Upper lobe of right lung (tissue), 1 donor: ENCODE results near the gene CLCN5. TPM values are rescaled to one million over a fixed set of nuclear protein-coding genes. Genes with fewer than 3 reads are reported as not detected.

ENCODE experiments used
- ATAC-seq: fragments of 200-7000 bp; cut with Tn5 transposase; one replicate; pipeline ENCODE4 v1.9.1; 2020; ENCODE audit warnings: mild to moderate bottlenecking, moderate library complexity
- DNase-seq: peaks from one replicate; pipeline ENCODE4 v3.0.0-alpha.2; 2020
- H3K27ac ChIP-seq: fragments of 200-600 bp; one replicate; pipeline ENCODE4 v1.8.0; 2022
- H3K27me3 ChIP-seq: fragments of 200-600 bp; one replicate; pipeline ENCODE4 v1.8.0; 2022; ENCODE audit warnings: mild to moderate bottlenecking
- H3K36me3 ChIP-seq: fragments of 200-600 bp; one replicate; pipeline ENCODE4 v1.8.0; 2022
- H3K4me1 ChIP-seq: fragments of 200-600 bp; one replicate; pipeline ENCODE4 v1.8.0; 2022
- H3K4me3 ChIP-seq: fragments of 200-600 bp; one replicate; pipeline ENCODE4 v1.8.0; 2022; ENCODE audit warnings: mild to moderate bottlenecking
- H3K9me3 ChIP-seq: fragments of 200-600 bp; one replicate; pipeline ENCODE4 v1.8.0; 2022
- intact Hi-C: fragments of 100-400 bp; cut with DNase I; formaldehyde crosslinking; loops from one replicate; pipeline ENCODE4 v1.11.0; 2022
- total RNA-seq: library from RNA; stranded (reverse); fragmentation: NEBNext Ultra II Directional; extraction: Animal tissue kit (Norgen Biotek cat#: 25700); gene quantifications from one replicate; pipeline ENCODE4 v1.2.1, GENCODE V29; 2021
- TF ChIP-seq, protein P1 (sequence below): fragments of 200-600 bp; IDR thresholded peaks from one replicate; pipeline ENCODE4 v1.8.0; 2022; ENCODE audit warnings: antibody characterized with exemption
- donor health status: DM: no; HTN: yes; CAD: no; lungs with severe emphysema.

Gene CLCN5
- total RNA-seq, 1 donor from 2014 or later: 12.2 TPM

DNA sequence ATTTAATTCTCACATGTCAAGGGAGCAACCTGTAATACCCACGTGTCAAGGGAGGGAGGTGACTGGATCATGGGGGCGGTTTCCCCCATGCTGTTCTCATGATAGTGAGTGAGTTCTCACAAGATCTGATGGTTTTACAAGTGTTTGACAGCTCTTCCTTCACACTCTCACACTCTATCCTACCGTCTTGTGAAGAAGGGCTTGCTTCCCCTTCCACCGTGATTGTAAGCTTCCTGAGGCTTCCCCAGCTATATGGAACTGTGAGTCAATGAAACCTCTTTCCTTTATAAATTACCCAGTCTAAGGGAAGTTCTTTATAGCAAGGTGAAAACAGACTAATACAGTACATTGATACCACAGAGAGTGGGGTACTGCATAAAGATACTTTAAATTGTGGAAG, 25.4 kb upstream of the CLCN5 start:
- Histone ChIP-seq H3K36me3 (no peaks in the 10 kb centered on the region), H3K27ac (no peak overlapping the region), H3K4me1 (no peaks in the 10 kb centered on the region), H3K27me3 (no peaks in the 10 kb centered on the region), H3K9me3 (no peaks in the 10 kb centered on the region), H3K4me3 (no peak overlapping the region)
- DNase-seq (no peak), ATAC-seq (no peak)
- TF ChIP-seq, protein P1, sequence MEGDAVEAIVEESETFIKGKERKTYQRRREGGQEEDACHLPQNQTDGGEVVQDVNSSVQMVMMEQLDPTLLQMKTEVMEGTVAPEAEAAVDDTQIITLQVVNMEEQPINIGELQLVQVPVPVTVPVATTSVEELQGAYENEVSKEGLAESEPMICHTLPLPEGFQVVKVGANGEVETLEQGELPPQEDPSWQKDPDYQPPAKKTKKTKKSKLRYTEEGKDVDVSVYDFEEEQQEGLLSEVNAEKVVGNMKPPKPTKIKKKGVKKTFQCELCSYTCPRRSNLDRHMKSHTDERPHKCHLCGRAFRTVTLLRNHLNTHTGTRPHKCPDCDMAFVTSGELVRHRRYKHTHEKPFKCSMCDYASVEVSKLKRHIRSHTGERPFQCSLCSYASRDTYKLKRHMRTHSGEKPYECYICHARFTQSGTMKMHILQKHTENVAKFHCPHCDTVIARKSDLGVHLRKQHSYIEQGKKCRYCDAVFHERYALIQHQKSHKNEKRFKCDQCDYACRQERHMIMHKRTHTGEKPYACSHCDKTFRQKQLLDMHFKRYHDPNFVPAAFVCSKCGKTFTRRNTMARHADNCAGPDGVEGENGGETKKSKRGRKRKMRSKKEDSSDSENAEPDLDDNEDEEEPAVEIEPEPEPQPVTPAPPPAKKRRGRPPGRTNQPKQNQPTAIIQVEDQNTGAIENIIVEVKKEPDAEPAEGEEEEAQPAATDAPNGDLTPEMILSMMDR: no peak
- intact Hi-C loops: no loop called here

DNA sequence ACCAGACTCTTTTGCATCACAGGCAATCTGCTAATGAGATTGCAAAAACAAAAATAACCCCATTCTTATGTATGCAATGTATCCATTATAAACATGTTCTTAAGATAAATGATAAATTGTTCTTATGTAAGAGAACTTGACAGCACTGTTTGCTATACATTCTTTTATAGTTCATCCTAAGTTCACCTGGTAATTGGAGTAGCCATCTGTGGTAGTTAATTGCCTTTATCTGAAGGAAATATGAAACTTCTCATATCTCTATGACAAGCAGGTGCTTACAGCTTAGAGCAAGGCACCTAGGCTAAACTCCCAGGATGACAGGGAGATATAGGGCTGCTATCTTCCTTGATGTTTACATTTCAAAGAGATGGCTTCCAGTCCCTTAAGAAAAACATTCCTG, 21.3 kb upstream of the CLCN5 start:
- TF ChIP-seq, protein P1: no peak
- no peaks in the 10 kb centered on the region for H3K4me1 ChIP-seq
- no peaks in the 10 kb centered on the region for H3K9me3 ChIP-seq
- no peak overlapping the region for H3K27ac ChIP-seq
- no peak for DNase-seq
- no peaks in the 10 kb centered on the region for H3K27me3 ChIP-seq
- intact Hi-C loops: no loop called here
- ATAC-seq: no peak
- no peak overlapping the region for H3K4me3 ChIP-seq
- H3K36me3 ChIP-seq: no peaks in the 10 kb centered on the region

DNA sequence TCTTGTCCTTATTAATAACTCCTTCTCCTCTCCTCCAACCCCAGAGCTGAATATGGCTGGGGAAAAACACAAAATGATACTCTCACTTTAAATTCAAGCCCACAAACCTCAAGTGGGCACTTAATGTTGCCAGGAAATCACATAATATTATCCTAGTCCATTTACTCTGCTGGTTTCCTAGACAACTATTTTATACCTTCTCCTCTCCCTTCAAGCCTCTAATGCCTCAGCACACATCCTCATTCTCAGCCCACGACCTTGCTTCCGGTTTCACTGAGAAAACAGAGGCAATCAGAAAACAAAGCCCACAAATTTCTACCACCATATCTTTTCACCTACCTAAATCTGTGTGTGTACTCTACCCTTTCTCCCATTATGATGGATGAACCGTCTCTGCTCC, 12.1 kb upstream of the CLCN5 start:
- Histone ChIP-seq H3K27me3 (no peaks in the 10 kb centered on the region), H3K27ac (no peak overlapping the region), H3K9me3 (no peaks in the 10 kb centered on the region), H3K36me3 (no peaks in the 10 kb centered on the region), H3K4me3 (no peak overlapping the region), H3K4me1 (no peaks in the 10 kb centered on the region)
- intact Hi-C loops: no loop called here
- TF ChIP-seq, protein P1: no peak
- DNase-seq (no peak), ATAC-seq (peak; percentile 64)

DNA sequence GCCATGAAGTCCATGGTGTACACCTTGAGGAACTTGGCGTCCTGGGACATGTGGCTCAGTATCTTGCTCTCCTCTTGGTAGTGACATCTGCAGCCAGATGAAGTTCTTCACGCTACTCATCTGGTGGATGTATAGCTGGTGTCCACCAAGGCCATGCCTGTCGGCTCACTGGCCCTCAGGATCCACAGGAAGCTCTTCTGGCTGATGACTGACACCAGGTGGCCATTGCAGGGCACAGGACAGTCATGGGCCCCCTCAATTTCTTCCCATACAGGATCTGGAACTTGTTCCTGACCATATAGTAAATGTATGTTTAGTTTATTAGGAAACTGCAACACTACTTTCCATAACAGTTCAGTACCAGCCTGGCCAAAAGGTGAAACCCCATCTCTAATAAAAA, 10.3 kb upstream of the CLCN5 start:
- TF ChIP-seq, protein P1: no peak
- Histone ChIP-seq H3K27ac (no peak overlapping the region), H3K27me3 (no peaks in the 10 kb centered on the region), H3K9me3 (no peaks in the 10 kb centered on the region), H3K4me1 (no peaks in the 10 kb centered on the region), H3K36me3 (no peaks in the 10 kb centered on the region), H3K4me3 (no peak overlapping the region)
- DNase-seq (no peak), ATAC-seq (no peak)
- intact Hi-C loops: no loop called here

DNA sequence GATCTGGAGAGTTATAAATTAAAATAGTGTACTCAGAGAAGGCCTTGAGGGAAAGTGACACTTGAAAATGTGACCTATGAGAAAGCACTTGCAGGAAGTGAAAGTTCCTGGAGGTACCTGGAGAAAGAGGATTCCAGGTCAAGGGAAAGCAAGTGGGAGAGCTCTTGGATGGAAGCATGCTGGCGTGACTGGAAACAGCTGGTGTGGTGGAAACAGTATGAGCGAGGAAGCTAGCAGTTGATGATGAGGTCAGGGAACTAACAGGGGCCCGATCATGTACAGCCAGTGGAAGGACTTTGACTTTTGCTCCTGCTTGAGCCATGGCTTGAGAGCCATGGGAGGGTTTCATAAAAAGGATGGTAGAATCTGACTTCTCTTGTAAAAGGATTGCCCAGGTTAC, 9.5 kb upstream of the CLCN5 start:
- Histone ChIP-seq H3K4me3 (no peak overlapping the region), H3K27ac (no peak overlapping the region), H3K4me1 (no peaks in the 10 kb centered on the region), H3K27me3 (no peaks in the 10 kb centered on the region), H3K9me3 (no peaks in the 10 kb centered on the region), H3K36me3 (no peaks in the 10 kb centered on the region)
- TF ChIP-seq, protein P1: no peak
- no peak for ATAC-seq
- no peak for DNase-seq
- intact Hi-C loops: no loop called here
